K562 (cell line): Measurements from ENCODE around the gene IMPA2.

Experiments used
- ETV5 ChIP-seq: sonication (generic); formaldehyde crosslinking; IDR thresholded peaks from 2 replicates; pipeline ENCODE4 v1.4.0; 2020; ENCODE audit warnings: low read depth, mild to moderate bottlenecking, missing genetic modification reagents
- EZH2 ChIP-seq: IDR thresholded peaks from 2 replicates; pipeline ENCODE4 v1.6.1; 2012; ENCODE audit warnings: low read depth, mild to moderate bottlenecking, inconsistent platforms, low read length, borderline replicate concordance
- FOXP1 ChIP-seq: sonication (generic); formaldehyde crosslinking; IDR thresholded peaks from 2 replicates; pipeline ENCODE4 v1.8.0; 2022; ENCODE audit warnings: mild to moderate bottlenecking, missing genetic modification reagents
- RAD51 ChIP-seq: fragments of 450-650 bp; IDR thresholded peaks from 2 replicates; pipeline ENCODE4 v1.7.1; 2016; ENCODE audit warnings: low read depth, mild to moderate bottlenecking, borderline replicate concordance
- ZBTB7A ChIP-seq: IDR thresholded peaks from 2 replicates; pipeline ENCODE4 v1.6.1; 2011; ENCODE audit warnings: low read depth, mild to moderate bottlenecking, low read length, moderate library complexity, borderline replicate concordance; ENCODE audit not compliant: control insufficient read depth
- ZNF324 ChIP-seq: fragments of 250-450 bp; sonication (Bioruptor Pico); IDR thresholded peaks from 2 replicates; pipeline ENCODE4 v1.4.0; 2020; ENCODE audit warnings: mild to moderate bottlenecking
- TF ChIP-seq, protein P1 (sequence below): sonication (generic); formaldehyde crosslinking; IDR thresholded peaks from 2 replicates; pipeline ENCODE4 v1.8.1; 2023; ENCODE audit warnings: mild to moderate bottlenecking, missing genetic modification reagents
- TF ChIP-seq, protein P2 (sequence below), 2 experiments: fragments of 450-650 bp; conservative IDR thresholded peaks; 2 replicates each; pipeline ENCODE4 v1.6.1; 2017; ENCODE audit warnings: mild to moderate bottlenecking in 2 of 2, moderate library complexity in 2 of 2

DNA sequence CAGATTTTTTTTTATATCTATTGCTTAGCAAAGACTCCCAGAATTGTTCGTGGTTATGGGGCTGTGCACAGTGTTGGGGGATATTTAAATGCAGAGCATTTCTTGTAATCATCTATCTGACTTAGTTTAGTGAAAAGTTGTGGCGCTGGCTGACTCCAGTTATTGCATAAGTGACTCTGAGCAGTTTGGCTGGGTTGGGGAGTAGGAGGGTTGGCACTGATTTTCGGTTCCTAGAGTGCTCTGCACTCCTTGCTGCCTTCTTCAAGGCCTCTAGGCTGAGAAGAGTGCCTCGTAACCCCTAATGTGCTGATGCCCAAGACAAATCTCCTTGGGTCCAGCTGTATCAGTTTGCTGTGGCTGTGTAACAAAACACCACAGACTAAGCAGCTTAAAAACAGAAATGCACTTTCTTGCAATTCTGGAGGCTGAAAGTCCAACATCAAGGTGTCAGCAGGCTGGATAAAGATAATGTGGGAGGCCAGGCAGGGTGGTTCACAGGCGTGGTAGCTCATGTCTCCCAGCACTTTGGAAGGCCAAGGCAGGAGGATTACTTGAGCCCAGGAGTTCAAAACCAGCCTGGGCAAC, 6.5 kb upstream of the IMPA2 start:
- TF ChIP-seq ETV5 (CRISPR knock-in tag) (no peak), EZH2 (no peak), RAD51 (no peak), ZNF324 (no peak), FOXP1 (CRISPR knock-in tag) (no peak), ZBTB7A (no peak)
- TF ChIP-seq, protein P1, sequence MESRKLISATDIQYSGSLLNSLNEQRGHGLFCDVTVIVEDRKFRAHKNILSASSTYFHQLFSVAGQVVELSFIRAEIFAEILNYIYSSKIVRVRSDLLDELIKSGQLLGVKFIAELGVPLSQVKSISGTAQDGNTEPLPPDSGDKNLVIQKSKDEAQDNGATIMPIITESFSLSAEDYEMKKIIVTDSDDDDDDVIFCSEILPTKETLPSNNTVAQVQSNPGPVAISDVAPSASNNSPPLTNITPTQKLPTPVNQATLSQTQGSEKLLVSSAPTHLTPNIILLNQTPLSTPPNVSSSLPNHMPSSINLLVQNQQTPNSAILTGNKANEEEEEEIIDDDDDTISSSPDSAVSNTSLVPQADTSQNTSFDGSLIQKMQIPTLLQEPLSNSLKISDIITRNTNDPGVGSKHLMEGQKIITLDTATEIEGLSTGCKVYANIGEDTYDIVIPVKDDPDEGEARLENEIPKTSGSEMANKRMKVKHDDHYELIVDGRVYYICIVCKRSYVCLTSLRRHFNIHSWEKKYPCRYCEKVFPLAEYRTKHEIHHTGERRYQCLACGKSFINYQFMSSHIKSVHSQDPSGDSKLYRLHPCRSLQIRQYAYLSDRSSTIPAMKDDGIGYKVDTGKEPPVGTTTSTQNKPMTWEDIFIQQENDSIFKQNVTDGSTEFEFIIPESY, result no peak
- TF ChIP-seq, protein P2, sequence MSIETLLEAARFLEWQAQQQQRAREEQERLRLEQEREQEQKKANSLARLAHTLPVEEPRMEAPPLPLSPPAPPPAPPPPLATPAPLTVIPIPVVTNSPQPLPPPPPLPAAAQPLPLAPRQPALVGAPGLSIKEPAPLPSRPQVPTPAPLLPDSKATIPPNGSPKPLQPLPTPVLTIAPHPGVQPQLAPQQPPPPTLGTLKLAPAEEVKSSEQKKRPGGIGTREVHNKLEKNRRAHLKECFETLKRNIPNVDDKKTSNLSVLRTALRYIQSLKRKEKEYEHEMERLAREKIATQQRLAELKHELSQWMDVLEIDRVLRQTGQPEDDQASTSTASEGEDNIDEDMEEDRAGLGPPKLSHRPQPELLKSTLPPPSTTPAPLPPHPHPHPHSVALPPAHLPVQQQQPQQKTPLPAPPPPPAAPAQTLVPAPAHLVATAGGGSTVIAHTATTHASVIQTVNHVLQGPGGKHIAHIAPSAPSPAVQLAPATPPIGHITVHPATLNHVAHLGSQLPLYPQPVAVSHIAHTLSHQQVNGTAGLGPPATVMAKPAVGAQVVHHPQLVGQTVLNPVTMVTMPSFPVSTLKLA (conservative IDR thresholded peaks at IDR 0.05), result no peak
